Inflammatory macrophage (primary cell): ENCODE results near the gene VPS8.

Experiments used
- DNase-seq, 2 donors: peaks; one replicate each; pipeline ENCODE4 v3.0.0-alpha.2; 2020 to 2022

VPS8 gene

DNA sequence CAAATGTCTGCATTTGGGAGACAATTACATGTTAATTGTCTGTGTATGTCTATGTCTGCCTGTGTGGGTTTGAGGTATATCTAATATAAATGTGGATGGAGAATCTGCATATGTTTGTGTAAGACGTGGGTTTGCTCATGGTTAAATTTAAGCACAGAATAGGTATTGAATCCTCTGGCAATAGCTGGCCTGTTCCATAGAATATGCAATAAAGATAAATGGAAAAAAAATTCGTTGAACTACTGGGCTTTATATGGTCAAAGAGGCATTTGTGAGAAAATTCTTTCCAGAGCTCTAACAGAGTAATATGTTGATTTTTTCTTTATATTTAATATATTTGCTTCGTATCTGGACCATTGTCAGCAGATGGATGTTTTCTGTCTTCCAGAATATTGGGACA, 1.4 kb downstream of the VPS8 start:
- DNase-seq, result no peak

DNA sequence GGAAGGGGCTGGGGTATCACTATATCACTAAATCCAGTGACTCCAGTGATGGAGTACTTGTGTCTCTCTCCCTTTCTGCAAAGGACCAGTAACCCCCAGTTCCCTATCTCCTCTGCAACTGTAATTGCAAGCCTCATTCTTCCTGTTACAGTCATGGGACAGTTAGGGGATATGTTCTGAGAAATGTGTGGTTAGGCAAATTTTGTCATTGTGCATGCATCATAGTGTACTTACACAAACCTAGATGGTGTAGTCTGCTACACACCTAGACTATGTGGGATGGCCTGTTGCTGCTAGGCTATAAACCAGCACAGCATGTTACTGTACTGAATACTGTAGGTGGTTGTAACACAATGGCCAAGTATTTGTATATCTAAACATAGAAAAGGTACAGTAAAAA, 2.2 kb downstream of the VPS8 start:
- DNase-seq, result peak; percentile 82 to 90

DNA sequence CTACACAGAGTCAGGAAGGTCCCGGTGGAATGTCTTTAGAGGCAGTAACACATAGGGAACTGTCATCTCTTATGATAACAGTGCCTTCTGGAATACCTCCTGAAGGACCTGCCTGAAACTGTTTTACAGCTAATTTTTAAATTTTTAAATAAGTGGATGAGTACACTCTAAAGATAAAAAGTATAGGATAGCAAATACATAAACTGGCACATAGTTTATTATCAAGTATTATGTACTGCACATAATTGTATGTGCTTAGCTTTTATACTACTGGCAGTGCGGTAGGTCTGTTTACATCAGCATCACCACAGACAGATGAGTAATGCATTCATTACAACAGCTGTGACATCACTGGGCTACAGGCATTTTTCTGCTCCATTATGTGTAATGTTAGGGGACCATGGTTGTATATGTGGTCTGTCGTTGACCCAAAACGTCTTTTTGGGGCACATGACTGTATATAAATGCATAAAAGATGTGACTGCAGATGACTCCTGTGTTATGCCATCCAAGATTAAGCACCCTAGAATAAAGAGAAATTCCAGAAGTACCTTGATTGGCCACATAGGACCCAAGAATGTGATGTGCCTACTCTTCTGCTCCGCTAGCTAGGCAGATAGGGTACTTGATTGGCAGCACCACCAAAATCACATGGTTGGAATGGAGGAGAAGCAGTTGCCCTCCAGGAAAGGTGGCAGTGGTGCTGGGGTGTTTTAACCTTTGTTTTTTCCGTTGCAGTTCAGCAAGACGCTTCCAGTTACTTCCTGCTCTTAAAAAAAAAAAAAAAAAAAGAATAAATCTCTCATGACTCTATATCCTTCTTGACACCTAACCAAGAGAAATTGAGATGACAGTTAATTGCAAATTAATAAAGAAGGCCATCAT, 3.3 kb downstream of the VPS8 start:
- peak; percentile 55 to 66 for DNase-seq

DNA sequence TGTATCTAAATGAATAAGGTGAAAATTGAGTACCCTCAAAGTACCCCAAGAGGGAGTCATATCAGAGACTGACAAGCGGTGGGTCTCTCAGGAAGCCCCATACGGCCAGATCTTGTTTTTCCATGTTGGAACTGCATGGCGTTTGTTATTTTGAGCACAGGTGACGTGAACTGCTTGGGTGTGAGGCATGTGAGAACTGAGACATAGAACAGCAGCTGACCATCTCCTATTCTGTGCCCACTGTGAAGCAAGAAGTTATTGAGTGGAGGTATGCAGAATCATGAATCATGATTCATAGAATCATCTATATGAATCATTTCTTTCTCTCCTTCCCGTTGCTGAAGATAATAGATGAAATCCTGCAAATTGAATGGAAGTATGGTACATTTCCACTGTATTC, 4.6 kb downstream of the VPS8 start:
- DNase-seq, result no peak

DNA sequence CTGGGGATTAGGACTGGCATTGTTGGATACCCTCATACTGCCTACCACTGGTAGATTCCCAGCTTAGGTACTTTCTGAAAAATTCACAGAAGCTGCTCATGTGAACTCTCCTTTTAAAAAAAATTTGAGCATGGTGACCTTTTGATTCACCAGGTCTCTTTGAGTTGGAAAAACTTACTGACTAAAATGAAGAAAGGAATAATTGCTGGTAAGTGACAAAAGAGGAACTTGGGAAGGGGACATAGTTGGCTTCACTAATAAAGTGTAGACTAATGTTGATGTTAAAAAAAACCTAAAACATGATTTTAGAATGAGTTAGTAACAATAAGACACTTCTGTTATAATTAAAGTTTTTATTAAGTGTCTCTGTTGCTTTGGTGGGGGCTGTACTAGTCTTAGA, 8.6 kb downstream of the VPS8 start:
- no peak for DNase-seq

DNA sequence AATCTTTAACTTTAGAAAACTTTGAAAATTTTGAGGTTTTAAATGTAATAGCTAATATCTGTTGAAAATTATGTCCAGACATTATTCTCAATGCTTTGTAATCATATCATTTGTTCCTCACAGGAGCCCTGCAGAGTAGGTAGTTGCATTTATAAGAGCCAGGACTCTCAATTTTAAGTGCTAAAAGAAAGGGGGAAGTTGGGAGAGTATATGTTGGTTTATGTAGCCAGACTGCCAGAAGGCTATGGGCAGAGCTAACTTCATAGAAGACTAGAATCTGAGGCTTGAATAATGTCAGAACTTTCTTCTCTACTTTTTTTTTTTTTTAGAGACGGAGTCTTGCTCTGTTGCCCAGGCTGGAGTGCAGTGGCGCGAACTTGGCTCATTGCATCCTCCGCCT, 9.1 kb downstream of the VPS8 start:
- DNase-seq, result no peak

DNA sequence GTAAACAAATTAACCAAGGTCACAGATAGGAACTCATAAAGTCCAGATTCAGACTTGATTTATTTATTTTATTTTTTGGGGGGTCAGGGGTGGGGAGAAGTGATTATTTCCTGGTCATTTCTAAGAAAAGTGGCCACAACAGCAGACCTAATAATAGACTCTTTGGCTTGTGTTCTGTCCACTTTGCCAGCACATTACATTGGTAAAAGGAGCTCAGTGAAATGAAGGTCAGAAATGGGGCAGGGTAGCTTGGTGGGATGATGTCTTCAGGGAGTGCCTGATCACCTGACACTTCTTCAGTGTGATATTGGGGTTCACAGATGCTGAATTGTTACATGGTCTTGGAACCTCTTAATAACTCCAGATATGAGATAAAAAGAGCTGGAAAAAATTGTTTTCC, 10.1 kb downstream of the VPS8 start:
- DNase-seq, result no peak

DNA sequence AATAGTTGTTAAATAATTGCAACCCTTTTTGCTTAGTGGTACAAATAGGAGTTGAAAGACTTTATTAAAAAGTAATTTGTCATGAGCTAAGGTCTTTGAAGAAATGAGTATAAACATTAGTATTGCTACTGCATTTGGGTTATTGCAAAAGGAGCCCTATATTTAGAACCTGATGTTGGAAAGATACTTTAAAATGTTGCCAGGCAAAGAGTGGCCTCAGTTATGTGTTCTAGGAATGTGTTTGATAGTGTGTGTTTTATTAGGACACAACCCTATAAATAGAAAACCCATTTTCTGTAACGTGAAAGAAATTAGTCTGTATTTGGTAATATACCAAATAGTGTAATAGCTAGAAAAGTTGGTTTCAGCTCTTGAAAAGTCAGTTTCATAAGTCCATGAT, 10.7 kb downstream of the VPS8 start:
- no peak for DNase-seq

DNA sequence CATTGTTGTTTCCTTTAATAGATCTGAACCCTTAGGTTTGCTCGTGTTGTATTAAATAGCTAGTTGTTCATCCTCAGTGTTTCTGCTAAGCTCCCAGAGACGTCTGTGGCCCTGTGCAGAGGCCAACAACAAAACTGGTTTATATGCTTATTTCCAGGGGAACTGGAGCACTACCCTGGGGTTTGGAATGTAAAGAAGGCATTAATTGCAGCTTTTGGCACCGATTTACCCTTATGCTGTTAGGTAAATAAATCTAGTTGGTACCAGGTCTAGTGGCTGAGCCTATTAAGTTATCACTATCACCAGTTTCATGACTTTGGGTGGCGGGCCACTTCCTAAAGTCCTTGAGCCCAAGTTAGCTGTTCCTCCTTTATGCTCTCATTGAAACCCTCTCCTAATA, 12.0 kb downstream of the VPS8 start:
- DNase-seq, result no peak

DNA sequence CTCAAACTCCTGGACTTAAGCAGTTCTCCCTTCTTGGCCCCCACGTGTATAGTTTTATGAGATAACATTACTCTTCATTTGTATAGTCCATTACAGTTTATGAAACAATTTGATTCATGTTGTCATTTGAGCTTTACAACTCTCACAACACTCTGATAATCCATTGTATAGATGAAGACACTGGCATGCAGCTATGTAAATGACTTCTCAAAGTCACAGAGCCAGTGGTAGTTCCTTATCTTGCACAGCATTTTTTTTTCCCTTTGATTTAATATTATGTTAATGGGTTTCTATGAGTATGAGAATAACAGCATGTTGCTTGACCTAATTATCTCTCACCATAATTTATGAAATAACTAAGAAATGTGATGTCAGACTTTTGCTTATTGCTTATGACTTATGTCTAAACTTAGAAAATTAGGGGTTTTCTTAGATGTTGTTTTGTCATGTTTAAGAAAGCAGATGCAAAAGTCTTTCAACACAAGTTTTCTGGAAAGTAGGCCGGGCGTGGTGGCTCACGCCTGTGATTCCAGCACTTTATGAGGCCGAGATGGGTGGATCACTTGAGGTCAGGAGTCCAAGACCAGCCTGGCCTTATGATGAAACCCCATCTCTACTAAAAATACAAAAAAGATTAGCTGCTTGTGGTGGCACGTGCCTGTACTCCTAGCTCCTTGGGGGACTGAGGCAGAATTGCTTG, 13.3 kb downstream of the VPS8 start:
- DNase-seq, result peak; percentile 36 to 76

DNA sequence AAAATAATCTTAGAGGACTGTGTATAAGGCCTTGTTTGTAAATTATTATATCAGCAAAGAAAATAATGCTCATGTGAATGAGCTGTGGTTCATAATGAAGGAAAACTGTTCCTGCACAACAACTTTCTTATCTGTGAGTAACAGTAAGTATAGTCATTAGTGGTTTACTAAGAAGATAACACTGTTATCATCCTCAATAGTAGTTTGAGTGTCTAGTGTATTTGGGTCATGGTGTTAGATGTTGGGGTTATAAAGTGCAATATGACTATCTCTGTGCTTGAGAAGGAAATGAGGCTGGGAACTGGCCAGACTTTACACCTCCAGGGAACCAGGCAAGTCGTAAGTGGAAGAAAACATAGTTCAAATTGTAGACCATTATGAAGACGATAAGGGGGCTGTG, 15.6 kb downstream of the VPS8 start:
- DNase-seq, result no peak

DNA sequence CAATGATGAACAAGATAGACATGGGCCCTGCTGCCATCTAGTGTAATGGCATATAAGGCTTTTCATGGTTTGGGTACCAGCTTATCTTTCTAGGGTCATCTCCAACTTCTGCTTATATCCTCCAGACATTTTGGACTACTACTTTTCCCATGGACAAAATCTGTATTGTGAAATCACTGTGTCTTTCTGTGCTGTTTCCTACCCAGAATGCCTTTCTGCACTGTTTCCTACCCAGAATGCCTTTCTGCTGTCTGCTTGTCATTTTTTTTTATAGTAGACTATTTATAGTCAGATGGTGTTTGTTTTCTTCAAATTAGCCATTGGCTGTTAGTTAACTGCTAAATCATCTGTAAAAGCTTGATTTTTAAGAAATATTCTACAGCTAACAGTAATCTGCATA, 20.1 kb downstream of the VPS8 start:
- no peak for DNase-seq

DNA sequence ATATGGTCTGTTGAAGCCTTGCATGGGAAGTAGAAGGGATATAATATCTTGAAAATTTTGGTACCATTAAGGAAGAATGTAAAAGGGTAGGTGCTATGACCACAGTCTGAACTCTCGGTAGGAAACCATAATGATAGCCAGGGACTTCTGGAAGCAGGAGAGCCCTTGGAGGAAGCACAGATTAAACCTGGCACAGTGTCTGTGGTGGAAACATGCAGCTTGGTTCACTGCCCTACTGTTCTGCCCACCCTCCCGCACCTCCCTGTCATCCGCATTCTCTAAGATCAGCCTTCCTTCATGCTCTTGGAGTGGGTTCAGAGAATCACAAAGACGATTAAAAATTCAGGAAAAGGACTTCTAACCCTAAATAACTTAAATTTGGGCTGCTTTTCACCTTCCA, 20.9 kb downstream of the VPS8 start:
- no peak for DNase-seq

DNA sequence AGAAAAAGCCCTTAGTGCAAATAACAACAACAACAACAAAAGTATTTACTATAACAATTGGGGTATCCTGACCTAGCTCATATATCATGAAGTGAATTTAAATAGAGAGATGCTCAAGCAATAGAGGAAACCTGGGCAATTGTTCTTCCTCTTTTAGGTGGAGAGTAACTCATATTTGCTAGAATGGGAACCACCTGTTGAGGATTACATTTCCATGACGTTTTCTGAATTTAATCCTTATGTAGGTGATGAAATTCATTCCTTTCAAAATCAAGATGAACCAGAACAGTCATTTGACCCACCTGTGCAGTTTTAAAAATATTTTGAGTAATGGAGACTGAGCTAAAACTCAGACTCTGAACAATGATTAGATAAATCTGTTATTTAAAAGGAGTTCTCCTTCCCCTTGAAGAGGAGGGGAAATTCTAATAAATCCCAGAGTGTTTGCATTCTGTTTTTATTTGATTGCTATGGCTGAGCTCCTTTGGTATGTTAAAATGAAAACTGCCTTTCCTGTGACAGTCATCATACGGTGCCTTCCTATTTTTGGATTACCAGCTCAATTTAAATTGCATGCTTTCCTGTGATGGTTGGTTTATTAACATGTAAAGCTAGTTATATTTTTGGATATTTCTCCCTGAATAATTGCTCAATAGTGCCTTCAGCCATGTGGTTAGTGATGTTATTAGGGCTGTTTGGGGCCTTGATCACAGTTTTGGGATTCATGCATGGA, 24.3 kb downstream of the VPS8 start:
- DNase-seq, result no peak

DNA sequence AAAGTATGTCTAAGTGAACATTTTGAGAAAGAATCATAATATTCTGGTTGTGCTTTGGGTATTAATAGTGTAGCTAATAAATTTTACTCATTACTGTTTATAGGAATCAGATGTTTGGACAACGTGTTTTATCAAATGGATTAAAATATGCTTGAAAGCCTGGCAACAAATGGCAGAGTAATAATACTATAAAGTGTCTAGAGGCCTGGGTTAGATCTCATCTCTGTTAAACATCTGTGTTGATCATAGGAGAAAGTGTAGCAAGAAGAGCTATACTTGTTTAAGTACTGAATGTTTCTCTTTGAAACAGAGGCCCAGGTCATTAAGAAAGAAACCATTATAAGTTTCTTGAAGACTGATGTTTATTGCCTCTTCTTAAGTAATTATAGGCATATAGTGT, 30.5 kb downstream of the VPS8 start:
- no peak for DNase-seq

DNA sequence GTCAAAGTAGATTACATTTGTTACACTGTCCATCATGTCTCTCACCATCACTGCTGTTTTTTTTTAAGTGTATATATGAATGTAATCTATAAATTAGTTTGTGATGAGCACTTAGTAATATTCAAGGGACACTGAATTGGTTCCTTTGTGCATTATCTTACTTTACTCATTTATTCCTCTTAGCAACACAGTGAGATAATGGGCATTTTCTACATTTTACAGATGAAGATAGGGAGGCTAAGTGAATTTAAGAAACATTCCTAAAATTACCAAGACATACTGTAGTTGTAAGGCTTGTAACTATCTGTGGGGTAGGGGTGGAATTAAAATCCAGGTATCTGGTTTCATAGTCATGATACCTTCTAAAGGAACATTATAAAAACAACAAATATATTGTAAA, 33.9 kb downstream of the VPS8 start:
- no peak for DNase-seq

DNA sequence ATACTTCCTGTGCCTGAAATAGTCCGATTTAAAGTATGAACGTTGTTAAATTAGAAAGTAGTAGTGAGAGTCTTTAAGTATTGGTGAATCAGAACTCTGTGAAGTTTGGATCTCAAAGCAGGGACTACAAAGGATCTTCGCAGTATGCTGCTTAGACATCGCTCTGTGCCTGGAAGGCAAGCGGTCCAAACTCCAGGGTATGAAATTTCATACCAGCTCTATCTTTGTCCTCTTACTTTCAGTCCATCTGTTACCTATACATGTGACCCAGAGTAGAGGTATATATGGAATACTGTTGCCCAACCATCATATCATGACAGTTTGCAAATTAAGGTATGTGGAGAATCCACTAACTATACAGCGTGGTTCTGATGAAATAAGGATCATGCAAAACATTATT, 34.5 kb downstream of the VPS8 start:
- DNase-seq, result no peak

DNA sequence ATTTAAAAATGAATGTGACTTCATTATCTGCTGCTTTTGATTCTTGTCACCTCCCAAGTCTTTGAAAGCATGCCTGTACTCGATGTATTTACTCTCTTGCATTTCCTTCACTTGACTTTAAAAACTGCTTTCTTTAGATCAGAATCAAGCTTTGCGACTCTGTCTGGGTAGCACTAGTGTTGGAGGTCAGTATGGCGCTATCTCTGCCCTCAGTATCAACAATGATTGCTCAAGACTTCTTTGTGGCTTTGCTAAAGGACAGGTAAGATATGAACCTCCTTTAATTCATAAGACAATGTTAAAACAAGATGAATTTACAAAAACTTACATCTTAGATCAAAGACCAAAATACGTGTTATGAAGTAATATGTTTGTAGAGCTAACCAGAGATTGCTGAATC, 37.0 kb downstream of the VPS8 start:
- no peak for DNase-seq

DNA sequence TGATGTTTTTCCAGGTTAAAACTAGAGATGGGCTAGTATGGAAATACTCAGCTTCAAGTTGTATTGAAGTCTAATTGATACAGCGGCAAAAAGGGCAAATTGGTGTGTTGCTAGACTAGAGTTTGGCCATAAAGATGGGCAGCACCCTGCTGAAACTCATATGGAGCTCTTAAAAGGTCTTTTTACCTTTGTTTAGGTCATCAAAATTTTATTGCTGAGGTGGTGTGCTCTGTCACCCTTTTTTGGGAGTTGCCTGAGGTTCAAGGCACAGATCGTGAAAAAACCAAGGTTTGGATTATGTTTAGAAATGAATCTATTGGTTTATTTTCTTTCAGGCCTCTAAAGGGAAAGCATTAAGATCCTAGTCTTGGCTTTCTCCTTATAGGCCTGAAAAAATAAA, 38.2 kb downstream of the VPS8 start:
- DNase-seq, result no peak

DNA sequence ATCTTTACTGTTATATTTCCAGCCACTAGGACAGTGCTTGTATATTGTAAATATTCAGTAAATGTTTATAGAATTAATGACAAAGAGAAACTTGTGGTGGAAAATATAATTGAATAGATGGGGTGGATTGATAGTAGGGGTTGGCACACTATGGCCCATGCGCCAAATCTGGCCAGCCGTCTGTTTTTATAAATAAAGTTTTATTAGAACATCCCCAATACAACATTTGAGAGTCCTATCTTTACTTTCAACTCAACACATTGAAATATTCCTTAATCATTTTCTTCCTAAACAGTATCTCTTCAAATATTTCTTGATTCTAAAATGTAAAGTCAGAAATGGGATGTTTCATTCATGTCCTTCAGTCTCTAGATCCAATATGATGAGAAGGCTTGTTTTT, 45.1 kb downstream of the VPS8 start:
- no peak for DNase-seq

DNA sequence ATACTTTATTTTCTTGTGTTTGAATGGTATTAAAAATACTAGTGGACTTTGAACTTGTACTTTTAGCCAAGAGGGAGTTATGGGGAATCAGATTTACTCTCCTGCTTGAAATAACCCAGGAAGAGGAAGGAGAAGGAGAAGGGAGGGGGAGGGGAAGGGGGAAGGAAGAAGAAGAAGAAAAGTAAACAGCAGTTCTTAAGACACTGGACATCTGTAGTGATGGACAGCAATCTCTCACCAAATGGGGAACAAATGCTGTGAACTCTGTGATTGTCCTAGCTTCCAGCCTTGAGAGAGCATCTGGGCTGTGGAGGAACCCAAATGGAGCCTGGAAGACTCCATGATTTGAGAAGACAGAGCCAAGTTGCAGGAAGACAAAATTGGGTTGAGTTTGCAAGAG, 52.0 kb downstream of the VPS8 start:
- peak; percentile 18 to 39 for DNase-seq

DNA sequence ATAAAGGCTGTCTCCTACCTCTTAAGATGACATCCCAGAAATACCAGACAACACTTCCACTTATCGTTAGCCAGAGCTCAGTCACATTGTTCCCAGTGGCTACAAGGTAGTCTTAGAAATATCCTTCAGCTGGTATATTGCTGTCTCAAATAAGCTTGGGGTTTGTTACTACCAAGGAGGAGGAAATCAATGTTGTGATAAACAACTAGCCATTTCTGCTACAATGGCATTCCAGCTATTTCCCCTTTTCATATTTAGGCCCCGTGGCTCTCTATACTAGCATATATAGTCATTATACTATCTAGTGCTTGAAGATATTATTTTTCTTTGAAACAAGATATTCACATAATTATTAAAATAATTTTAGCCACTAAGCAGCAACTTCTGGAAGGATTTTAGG, 56.5 kb downstream of the VPS8 start:
- no peak for DNase-seq

DNA sequence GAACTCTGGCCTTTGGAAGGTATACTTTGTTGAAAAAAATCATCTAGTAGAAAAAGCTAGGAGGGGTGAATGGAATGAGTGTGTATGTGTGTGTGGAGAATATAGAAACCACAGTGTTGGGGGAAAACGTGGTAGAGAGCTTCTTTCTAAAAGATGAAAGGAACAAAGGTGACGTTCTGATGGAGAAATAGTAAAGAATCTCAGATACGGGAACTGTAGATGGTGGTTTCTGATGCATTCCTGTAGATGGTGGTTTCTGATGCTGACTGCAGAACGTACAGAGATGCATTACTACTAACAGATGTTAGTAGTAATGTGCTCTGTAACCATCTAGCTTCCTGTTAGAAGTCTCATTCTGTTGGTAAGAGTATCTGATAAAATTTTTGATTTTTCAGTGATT, 60.2 kb downstream of the VPS8 start:
- DNase-seq, result no peak

DNA sequence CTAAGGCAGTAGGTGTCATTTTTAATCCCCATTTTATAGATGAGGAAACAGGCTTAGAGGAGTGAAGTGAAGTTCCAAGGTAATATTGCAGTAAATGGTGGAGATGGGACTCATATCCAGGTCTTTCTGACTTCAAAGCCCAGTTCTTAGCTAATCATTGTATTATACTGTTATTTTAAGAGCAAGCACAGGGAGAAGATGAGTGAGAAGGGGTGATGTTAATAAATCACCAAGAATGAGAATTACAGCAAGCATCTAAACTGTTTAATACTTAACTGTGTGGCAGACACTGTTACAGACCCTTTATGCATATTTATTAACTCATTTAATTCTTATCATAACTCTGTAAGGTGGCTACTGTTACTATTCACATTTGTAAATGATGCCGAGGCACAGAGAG, 61.2 kb downstream of the VPS8 start:
- DNase-seq, result no peak
